Upper lobe of left lung (tissue), 4 donors: ENCODE measurements around the gene SDCBP2.

ENCODE experiments used
- POLR2A ChIP-seq, 4 donors: fragments of 450-650 bp; IDR thresholded peaks; one replicate each; pipeline ENCODE4 v1.5.1; 2016 to 2017; ENCODE audit warnings: antibody characterized with exemption in 4 of 4, mild to moderate bottlenecking in 2 of 4
- TF ChIP-seq, protein P1 (sequence below), 6 experiments: fragments of 450-650 bp in 4 of 6; fragments of 200-600 bp in 2 of 6; sonication (generic) in 2 of 6; IDR thresholded peaks; one replicate each; pipeline ENCODE4 v1.5.1; 2016 to 2019; ENCODE audit warnings: antibody characterized with exemption in 6 of 6

- TF ChIP-seq, protein P1, sequence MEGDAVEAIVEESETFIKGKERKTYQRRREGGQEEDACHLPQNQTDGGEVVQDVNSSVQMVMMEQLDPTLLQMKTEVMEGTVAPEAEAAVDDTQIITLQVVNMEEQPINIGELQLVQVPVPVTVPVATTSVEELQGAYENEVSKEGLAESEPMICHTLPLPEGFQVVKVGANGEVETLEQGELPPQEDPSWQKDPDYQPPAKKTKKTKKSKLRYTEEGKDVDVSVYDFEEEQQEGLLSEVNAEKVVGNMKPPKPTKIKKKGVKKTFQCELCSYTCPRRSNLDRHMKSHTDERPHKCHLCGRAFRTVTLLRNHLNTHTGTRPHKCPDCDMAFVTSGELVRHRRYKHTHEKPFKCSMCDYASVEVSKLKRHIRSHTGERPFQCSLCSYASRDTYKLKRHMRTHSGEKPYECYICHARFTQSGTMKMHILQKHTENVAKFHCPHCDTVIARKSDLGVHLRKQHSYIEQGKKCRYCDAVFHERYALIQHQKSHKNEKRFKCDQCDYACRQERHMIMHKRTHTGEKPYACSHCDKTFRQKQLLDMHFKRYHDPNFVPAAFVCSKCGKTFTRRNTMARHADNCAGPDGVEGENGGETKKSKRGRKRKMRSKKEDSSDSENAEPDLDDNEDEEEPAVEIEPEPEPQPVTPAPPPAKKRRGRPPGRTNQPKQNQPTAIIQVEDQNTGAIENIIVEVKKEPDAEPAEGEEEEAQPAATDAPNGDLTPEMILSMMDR (IDR thresholded peaks at IDR 0.05), result no peak
- no peak for TF ChIP-seq POLR2A (IDR thresholded peaks at IDR 0.05)
Observed at GRCh38 chr20:1335961-1336698, 7.2 kb upstream of the SDCBP2 start.
